ENCODE data around the gene DNAH8. TPM values are rescaled to one million over a fixed set of nuclear protein-coding genes. Genes with fewer than 3 reads are reported as not detected.

The DNAH8 gene
- total RNA-seq, 4 donors from 2014 or later, result 0.22 TPM; not detected in 3

GRCh38 chr6:38774929-38775707 is 60.0 kb downstream of the DNAH8 start:
- DNase-seq (ENCODE audit: low spot score in 2 of 2), result no peak
- H3K4me1 ChIP-seq, result no peaks in the 10 kb centered on the region
- no peaks in the 10 kb centered on the region for H3K36me3 ChIP-seq
- H3K27me3 ChIP-seq, result no peaks in the 10 kb centered on the region
- WGBS, 2 donors, result 74 to 84% methylated on average over 5 of the region's 5 CpGs
- H3K4me3 ChIP-seq, result no peak overlapping the region
- no peak overlapping the region for H3K27ac ChIP-seq
- TF ChIP-seq EP300 (IDR thresholded peaks at IDR 0.05), result no peak
- TF ChIP-seq, protein P1, sequence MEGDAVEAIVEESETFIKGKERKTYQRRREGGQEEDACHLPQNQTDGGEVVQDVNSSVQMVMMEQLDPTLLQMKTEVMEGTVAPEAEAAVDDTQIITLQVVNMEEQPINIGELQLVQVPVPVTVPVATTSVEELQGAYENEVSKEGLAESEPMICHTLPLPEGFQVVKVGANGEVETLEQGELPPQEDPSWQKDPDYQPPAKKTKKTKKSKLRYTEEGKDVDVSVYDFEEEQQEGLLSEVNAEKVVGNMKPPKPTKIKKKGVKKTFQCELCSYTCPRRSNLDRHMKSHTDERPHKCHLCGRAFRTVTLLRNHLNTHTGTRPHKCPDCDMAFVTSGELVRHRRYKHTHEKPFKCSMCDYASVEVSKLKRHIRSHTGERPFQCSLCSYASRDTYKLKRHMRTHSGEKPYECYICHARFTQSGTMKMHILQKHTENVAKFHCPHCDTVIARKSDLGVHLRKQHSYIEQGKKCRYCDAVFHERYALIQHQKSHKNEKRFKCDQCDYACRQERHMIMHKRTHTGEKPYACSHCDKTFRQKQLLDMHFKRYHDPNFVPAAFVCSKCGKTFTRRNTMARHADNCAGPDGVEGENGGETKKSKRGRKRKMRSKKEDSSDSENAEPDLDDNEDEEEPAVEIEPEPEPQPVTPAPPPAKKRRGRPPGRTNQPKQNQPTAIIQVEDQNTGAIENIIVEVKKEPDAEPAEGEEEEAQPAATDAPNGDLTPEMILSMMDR (IDR thresholded peaks at IDR 0.05), result no peak
- TF ChIP-seq POLR2A (IDR thresholded peaks at IDR 0.05), result no peak
- no peaks in the 10 kb centered on the region for H3K9me3 ChIP-seq

GRCh38 chr6:38775870-38776269 is 60.8 kb downstream of the DNAH8 start:
- WGBS, 2 donors, result 91 to 100% methylated on average over 1 of the region's 1 CpG
- no peak for TF ChIP-seq POLR2A (IDR thresholded peaks at IDR 0.05)
- no peak for TF ChIP-seq EP300 (IDR thresholded peaks at IDR 0.05)
- TF ChIP-seq, protein P1 (IDR thresholded peaks at IDR 0.05), result no peak
- DNase-seq (ENCODE audit: low spot score in 2 of 2), result no peak
- H3K27ac ChIP-seq, result no peak overlapping the region
- no peak overlapping the region for H3K4me3 ChIP-seq
- H3K9me3 ChIP-seq, result no peaks in the 10 kb centered on the region
- no peaks in the 10 kb centered on the region for H3K27me3 ChIP-seq
- H3K36me3 ChIP-seq, result no peaks in the 10 kb centered on the region
- H3K4me1 ChIP-seq, result no peaks in the 10 kb centered on the region

DNA sequence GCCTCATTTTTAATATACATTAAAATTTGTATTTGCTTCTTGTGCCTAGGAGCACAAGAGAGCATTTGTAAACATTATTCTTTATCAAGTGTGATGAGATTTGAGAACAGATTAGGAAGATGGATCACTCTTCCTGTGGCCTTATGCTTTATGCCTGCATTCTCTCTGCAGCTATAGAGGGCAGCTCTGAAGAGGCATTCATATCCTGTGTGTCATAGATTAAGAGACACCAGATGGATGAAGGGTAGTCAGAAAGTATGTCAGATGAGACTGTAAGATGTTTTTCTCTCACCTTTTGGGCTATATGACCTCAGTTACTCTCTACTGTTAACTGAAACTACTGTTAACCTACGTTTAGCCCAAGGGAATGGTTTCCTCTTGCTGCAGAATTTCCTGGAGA is 61.4 kb downstream of the DNAH8 start:
- H3K4me1 ChIP-seq, result no peaks in the 10 kb centered on the region
- no peaks in the 10 kb centered on the region for H3K27me3 ChIP-seq
- H3K9me3 ChIP-seq, result no peaks in the 10 kb centered on the region
- H3K36me3 ChIP-seq, result no peaks in the 10 kb centered on the region
- no peak for TF ChIP-seq POLR2A (IDR thresholded peaks at IDR 0.05)
- TF ChIP-seq EP300 (IDR thresholded peaks at IDR 0.05), result no peak
- TF ChIP-seq, protein P1 (IDR thresholded peaks at IDR 0.05), result no peak
- DNase-seq (ENCODE audit: low spot score in 2 of 2), result no peak
- no peak overlapping the region for H3K27ac ChIP-seq
- WGBS, 2 donors, result 53 to 59% methylated on average over 1 of the region's 1 CpG
- no peak overlapping the region for H3K4me3 ChIP-seq

DNA sequence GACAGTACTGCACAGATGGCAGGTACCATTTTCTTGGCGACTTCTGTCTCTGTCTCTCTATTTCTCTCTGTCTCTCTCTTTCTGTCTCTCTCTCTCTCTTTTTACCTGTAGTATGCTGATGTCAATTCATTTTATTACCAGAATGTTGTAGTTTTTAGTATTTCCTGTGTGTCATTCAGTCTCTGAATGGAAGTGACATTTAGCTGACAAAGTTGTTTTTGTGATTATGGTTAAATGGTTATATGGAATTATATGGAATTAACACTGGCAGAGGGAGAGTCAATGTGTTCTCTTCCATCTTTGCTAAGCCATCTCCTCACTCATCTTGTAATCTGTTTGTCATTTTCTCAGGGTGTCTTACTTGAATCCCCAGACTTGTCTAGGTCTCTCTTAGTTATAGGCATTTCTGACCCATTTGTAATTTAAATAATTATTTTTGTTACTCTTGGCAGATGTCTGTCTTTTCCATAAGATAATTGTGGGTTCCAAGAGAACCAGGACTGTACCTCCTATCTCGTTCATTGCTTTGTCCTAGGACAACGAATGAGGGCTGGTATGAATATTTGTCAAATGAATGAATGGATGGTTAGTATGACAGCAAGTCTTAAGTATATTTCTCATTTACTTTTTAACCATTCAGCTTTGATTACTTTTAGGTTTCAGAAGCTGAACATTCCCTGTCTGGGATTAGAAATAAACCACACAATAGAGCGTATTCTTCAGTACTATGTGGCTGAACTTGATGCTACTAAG is 64.4 kb downstream of the DNAH8 start:
- H3K9me3 ChIP-seq, result no peaks in the 10 kb centered on the region
- H3K27ac ChIP-seq, result no peak overlapping the region
- no peak for DNase-seq (ENCODE audit: low spot score in 2 of 2)
- no peak overlapping the region for H3K4me3 ChIP-seq
- WGBS, 2 donors, result 85 to 88% methylated on average over 4 of the region's 4 CpGs
- no peaks in the 10 kb centered on the region for H3K4me1 ChIP-seq
- TF ChIP-seq POLR2A (IDR thresholded peaks at IDR 0.05) (no peak), EP300 (IDR thresholded peaks at IDR 0.05) (no peak)
- TF ChIP-seq, protein P1 (IDR thresholded peaks at IDR 0.05), result no peak
- no peaks in the 10 kb centered on the region for H3K36me3 ChIP-seq
- H3K27me3 ChIP-seq, result no peaks in the 10 kb centered on the region

DNA sequence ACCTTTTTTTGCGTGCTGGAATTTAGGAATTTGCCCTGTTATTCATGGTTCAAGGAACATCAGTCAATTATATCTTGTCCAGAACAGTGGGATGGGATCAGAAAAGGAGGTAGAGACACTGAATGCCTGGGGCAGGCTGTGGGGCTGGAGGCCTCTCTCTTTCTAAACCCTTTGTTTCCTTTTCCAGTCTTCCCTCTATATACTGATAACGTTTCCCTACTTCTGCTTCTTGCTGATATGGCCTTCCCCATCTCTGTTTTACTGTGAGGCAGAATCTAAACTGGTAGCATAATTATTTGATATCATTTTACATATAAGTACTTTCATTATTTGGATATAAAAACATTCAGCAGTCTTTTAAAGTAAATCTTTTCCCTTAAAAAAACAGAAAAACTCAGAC is 67.5 kb downstream of the DNAH8 start:
- 67 to 76% methylated on average over 2 of the region's 2 CpGs for WGBS, 2 donors

More for the DNA sequence above, 67.5 kb downstream of the DNAH8 start:
- H3K36me3 ChIP-seq, result no peaks in the 10 kb centered on the region
- no peaks in the 10 kb centered on the region for H3K27me3 ChIP-seq
- no peak for DNase-seq (ENCODE audit: low spot score in 2 of 2)
- no peak overlapping the region for H3K27ac ChIP-seq
- no peaks in the 10 kb centered on the region for H3K4me1 ChIP-seq
- H3K4me3 ChIP-seq, result no peak overlapping the region
- TF ChIP-seq, protein P1 (IDR thresholded peaks at IDR 0.05), result no peak
- TF ChIP-seq EP300 (IDR thresholded peaks at IDR 0.05) (no peak), POLR2A (IDR thresholded peaks at IDR 0.05) (no peak)
- H3K9me3 ChIP-seq, result no peaks in the 10 kb centered on the region

Data from tibial nerve (tissue), 4 donors.